ENCODE results near the gene PSAP.

The PSAP gene

DNA sequence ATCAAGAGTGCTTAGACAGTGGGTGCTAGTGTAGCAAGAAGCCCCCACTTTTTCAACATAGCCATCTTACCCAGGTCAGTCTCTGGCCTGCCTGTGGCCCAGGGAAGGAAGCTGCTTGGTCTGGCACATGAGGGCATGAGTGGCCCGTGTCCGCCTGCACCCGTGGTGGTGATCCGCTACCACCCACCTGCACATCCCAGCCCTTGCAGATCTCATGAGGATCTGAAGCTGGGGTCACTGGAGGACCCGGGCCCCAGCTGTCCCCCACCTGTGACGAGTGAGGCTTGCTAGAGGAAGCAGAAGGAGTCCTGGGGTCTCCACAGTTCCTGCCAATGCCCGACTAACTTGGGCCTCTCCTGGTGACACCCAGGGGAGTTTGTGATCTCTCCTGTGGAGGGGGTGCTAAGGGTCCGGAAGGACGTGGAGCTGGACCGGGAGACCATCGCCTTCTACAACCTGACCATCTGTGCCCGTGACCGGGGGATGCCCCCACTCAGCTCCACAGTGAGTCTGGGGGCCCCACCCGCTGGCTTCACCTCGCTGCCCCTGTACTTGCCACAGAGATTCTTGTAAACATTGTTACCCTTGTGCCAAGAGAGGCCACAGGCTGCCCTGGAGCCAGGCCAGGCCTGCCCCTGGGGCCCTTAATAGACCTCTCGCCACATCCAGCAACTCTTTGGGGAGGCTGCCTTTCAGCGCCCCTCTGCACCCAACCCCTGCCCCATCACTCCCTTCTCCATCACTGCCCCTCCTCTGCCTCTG is 67.0 kb downstream of the PSAP start:
- DNase-seq (ENCODE audit: low read depth): no peak

DNA sequence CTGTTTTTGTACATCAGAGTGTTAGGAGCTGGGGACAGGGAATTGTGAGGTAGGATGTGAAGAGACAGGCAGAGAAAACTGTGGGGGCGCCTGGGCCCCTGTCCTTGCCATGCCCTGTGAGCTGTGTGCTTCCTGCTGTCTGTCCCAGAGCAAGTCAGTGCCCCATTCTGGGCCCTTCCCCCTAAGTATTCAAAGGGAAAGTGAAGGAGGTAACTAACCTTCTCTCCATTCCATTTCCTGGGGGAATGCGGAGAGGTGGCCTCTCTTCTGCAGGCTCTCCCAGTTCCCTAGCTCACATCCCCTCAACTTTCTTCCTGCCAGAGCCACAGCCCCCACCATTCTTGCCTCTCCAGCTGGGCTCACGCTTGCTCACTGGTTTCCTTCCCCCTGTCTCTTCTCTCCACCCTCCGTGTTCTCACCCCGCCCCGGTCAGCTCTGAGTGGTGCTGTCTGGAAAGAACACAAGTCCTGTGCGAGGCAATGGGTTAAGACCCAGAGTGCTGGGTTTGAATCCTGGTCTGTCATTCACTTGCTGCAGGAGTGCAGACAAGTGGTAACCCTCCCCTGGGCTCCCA is 68.0 kb downstream of the PSAP start:
- DNase-seq (ENCODE audit: low read depth): no peak

DNA sequence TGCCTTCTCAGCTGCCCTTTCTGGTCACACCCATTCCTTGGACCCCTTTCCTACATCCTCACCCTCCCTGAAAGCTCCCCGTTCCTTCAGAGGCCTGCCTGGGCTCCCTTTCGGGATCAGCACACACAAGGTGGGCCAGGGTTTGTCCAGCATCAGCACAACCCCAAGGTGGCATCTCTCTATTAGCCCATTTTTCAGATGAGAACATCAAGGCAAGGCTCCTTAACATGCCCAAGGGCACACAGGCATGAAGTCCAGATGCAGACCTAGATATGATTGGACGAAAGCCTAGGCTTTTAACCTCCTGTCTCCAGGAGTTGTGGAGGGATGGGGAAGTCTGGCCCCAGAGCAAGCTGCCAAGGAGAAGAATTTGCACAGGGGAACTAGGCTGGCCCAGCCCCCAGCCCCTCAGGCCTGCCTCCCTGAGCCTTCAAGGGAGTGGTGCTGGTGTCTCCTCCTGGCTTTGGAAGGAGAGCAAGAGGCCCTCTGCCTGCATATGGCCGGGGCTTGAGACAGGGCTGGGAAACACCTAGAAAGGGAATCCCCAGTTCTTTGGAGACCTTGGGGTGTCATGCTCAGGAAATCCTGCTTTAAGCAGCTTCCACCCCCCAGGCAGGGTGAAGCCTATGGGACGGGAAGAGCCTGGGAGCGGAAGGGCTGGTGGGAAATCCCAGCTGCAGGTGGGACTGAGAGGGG is 68.7 kb downstream of the PSAP start:
- no peak for DNase-seq (ENCODE audit: low read depth)

DNA sequence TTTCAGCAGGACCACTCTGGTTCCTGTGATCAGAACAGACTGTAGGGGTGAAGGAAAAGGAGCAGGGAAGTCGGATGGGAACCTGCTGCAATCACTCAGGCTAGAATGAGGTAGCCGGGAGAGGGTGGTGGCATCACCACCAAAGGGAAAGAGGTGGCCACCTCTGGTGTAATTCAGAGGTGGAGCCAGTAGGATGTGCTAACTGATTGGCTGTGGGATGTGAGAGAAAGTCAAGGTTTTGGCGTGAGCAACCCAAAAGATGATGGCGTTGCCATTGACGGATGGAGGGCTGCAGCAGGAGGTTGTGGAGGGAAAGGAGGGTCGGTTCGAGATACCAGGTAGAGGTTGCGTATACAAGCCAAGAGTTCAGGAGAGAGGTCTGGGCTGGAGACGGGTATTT is 70.3 kb downstream of the PSAP start:
- no peak for DNase-seq (ENCODE audit: low read depth)

DNA sequence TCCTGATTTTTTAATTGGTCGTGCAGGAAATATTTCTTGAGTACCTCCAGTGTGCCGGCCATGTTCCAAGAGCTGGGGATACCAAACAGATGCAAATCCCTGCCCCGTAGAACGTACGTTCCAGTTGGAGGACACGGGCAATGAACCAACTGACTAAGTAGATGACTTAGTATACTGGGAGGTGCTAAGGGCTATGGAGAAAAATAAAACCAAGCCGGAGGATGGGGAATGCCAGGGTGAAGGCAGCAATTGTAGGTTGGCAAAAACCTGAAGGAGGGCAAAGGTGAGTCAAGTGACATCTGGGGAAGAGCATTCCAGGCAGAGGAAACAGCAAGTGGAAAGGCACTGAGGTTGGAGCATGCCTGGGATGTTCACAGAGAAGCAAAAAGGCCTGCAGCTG is 70.9 kb downstream of the PSAP start:
- DNase-seq (ENCODE audit: low read depth): no peak

DNA sequence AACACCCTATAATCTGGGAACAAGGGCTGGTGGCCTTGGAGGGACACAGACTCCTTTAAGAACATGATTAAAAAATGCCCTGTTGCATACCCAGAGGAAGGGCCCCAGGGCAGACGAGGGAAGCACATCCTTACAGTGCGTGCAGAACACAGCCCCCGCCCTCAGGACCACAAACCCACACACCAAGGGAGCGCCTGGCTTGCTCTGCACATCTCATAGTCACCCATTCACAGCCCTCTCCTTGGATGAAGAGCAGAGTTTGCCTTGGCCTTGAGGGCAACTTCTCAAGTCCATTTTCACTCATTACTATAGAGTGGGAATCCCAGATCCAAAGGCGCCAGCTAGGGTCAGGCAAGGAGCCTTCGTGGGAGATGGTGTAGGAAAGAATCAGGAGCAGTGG is 71.4 kb downstream of the PSAP start:
- DNase-seq (ENCODE audit: low read depth): no peak

DNA sequence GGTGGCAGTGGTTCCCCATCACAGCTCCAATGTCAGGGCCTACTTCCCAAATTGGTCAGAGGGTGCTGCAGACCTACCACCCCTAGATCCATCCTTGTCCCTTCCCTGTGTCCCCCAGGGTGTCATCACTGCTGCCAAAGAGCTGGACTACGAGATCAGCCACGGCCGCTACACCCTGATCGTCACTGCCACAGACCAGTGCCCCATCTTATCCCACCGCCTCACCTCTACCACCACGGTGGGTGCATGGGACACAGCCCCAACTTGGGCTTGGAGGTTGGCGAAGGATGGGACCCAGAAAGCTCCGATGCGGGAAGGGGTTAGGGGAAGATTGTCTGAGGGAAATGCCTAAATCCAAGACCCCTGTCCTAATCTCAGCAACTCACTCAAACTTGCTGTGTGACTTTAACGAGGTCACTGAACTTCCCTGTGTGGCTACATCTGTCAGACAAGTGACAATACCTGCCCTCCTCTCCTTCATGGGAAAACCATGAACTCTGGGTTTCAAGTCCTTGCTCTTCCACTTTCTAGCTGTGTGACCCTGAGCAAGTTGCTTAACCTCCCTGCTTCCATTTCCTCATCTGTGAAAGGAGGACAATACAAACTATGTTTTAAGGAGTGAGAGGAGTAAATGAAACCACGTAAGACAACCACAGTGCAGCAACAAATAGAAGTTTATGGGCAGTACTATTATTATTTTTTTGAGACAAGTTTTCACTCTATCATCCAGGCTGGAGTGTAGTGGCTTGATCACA is 72.8 kb downstream of the PSAP start:
- no peak for DNase-seq (ENCODE audit: low read depth)

DNA sequence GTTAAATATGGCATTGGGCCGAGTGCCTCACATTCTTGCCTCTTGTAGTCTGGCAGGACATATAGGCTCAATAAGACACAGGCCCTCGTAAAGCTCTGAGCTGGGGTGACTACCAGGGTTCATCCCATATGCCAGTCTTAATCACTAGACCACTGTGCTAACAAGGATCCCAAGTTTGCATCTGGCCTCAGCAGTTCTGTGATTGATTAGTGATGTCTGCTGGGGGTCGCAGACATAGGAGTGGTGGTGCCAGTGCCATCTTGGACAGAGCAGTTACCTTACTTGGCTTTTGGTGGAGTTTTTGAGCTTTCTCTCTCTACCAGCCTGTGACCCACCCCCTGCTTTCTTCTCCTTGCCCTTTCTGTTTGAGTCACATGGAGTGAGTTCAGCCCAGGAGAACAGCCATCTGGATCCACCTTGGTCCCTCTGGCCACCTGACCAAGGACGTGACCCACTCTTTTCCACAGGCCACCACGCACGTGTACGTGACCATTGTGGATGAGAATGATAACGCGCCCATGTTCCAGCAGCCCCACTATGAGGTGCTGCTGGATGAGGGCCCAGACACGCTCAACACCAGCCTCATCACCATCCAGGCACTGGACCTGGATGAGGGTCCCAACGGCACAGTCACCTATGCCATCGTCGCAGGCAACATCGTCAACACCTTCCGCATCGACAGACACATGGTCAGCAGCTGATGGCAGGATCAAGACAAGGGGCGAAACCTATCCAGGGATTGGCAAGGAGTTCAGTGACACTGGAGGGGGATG is 73.7 kb downstream of the PSAP start:
- no peak for DNase-seq (ENCODE audit: low read depth)

DNA sequence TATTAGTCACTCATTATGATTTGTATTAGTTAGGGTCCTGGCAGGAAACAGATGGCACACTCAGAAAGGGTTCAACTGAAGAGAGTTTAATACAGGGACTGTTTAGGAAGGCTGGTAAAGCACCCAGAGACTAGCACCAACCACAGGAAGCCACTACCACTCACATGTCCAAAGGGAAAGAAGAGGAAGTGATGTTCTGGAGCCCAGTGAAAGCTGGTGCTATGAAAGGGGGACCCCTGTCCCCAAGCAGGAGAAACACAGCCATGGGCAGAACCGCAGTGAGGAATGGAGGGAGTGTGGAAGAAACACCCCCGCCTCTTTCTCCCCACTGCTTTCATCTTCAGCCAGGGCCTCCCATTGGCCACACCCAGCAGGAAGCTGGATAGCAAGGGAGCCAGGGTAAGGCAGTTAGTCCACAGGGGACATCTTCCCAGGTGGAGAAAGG is 74.5 kb downstream of the PSAP start:
- DNase-seq (ENCODE audit: low read depth): no peak

DNA sequence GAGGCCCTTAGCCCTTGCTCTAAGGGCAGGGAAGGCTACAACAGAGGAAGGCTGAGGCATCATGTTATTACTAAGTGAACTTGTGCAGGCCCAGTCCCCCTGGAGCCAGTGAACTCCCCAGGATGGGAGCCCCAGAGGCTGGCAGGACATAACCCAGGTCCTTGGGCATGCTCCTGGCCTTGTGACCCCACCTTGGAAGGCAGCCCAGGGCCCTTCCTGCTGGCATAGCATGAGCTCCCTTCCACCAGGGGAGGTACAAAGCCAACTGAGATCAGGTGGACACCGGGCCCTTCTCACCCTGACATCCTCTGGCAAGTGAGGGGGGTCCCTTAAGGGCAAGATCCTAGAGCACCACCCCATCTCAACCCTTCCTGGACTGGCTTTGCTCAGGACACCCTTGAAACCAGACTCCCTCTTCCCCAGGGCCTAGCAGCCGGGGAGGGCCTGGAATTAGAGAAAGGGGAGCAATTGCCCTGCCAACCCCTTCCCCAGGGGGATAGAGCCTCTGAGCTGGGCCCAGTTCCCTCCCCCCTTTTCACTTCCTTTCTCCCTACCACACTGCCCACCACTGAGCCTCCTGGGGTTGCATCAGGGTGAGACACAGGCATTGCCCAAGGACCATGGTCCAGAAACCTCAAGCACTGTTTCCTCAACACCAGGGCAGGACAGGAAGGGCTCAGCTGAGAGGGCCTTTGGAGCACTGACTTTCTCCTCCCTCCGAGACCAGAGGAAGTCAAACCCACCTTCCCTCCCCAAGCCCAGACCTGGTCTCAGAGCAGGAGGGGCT is 75.9 kb downstream of the PSAP start:
- DNase-seq (ENCODE audit: low read depth): no peak

DNA sequence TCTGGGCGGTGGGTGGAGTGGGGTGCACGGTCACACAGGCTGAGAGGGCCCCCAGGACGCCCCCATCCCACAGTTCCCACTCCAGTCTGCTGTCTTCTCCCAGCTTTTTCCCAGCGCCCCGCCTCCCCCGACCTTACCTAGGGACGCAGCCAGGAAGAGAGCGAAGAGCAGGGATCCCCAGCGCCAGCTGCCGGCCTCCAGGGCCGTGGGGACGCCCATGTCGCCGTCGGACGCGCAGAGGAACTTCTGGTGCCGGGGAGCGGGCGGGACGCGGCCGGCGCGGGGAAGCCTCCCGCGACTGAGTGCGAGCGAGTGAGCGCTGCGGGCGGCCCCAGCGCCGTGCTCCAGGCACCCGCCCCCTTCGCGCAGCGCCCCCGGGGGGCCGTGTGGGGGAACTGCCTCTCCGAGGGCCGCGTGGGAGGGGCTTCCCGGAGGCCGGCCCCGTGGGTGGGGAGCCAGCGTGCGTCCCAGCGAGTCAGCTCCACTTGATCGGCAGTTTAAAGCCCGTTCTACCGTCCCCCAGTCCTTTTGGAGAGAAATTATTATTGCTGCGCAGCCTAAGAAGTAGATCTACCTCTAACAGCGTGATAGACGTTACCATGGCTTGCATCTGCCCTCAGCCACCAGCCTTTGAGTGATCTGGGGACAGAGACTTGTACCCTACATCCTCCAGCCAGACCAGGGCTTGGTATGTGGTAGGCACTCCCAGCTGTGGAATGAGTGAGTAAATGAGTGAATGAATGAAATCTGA is 77.7 kb downstream of the PSAP start, which contains the start of gene VSIR:
Gene VSIR (minus strand): TSS at position 300 of the 751 bp plus-strand sequence. CDS start 81 bp downstream, at position 219.
- DNase-seq (ENCODE audit: low read depth): peak; percentile 84

DNA sequence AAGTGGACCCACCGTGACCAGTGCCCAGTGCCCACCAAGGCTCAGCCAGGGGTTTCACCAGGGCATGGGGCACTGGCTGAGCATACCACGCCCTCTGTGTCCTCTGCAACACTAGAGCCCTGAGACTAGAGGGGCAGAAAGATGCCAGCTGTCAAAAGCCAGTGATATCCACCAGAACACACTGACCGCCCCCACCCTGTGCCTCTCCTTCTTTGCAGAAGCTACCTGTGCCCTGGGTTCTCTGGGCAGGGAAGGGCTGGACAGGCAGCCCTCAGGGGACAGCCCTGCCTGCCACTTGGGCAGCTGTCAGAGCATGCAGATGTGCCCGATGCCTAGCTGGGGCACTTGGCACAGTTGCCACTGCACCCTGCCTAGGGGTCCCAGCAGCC is 78.2 kb downstream of the PSAP start:
- DNase-seq (ENCODE audit: low read depth): no peak

DNA sequence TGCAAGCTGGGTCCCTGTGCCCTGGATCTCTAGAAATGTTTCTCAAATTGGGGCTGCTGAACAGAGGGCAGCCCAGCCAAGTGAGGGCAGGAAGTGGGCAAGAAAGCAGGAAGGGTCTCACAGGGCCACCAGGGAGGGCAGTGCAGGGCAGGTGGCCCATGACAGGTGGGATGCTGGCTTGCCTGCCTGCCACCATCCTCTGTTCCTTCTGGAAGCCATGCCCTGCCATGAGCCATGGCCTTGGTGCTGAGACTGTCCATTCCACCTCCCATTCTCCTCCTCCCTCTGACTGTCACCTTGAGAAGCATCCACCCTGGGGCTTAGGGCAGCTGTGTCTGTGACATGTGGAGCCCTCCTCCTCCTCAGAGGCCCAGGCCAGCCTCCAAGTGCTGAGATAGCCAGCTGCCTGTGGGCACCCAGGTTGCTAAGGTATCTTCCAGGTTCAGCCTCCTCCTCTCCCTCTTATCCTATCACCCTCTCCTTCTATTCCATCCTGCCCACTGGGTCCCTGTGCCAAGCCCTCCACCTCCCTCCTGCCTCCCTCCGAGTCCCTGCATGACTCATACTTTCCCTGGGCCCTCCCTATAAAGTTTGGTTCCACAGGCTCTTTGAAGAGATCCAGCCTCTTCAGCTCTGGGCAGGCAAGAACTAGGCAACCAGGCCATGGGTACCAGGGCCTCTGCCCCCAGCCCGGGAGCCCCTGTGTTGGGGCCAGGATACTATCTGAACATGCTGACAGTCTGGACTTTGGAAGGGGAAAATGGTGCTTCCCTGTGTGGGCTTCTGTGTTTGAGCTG is 79.0 kb downstream of the PSAP start:
- peak; percentile 82 for DNase-seq (ENCODE audit: low read depth)

DNA sequence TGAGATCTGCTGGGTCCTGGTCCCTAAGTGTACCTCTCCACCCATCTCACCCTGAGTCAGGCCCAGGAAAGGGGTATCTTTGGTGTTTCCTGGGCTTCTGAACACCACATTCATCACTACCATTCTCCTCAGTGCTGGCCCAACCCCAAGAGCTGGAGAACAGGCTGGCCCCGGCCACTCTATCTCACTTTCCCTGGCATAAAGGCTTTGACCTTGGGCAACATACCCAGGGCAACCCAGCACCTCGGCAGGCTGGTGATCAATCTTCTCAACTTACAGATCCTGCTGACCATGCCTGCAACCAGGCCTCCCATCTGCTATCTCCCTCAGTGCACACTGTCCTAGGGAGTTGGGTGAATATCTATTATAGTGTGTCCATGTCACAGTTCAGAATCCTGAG is 79.8 kb downstream of the PSAP start:
- DNase-seq (ENCODE audit: low read depth): no peak

DNA sequence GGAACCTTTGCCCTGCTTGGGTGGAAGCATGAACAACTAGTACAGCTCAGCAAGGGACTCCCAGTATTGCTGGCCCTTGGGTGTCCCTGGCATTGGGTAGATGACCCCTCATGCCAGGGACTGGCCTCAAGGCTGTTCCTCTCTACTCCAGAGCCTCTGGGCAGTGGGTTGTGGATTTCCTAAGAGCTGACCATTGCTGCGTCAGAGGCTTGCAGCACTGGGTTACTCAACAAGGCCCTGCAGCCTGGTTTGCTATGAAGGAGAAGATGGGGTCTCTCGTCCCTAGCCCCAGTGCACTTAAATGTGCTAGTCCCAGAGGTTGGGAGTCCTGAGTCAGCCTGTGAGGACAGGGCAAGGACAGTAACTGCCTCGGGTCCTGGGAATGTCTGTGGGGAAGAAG is 80.3 kb downstream of the PSAP start:
- peak; percentile 84 for DNase-seq (ENCODE audit: low read depth)

DNA sequence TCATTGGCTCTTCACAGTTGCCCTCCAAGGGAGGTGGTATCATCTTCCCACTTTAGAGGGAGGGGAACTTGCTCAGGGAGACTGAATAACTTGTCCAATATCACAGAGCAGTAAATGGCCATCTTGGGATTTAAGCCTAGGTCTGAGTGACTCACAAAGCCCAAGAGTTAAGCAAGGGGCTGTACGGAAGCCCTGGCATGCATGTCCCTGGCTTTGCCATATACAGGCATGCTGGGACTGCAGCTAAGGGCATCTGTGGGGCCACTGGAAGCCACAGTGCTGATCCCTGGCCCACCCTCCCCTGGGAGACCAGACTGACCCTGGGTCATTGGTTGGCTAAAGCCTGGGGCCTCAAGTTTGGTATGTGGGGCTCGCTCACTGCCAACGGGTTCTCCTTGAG is 80.8 kb downstream of the PSAP start:
- DNase-seq (ENCODE audit: low read depth): peak; percentile 90

DNA sequence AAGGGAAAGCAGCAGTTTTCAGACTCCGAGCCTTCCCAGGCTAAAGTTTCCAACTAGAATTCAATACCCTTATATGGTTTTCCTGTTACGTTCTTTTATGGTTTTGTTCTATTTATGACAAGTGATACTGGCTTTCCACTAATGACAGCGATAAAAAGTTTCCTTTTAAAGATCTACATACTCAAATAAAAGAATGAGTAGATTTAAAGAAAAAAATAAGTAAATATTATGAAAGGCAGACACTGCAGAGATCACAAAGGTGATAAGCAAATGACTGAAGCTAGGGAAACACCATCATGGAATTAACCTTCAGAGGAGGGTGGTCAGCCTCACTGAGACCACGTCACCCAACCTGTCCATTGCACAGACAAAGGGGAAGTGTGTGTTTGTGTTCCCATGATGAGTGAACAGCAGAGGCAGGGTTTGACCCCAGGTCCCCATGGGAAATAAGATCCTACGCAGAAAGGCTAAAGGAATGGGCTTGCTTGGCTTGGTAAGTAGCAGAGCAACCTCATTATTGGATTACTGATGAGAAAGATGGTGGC is 81.7 kb downstream of the PSAP start:
- peak; percentile 77 for DNase-seq (ENCODE audit: low read depth)

DNA sequence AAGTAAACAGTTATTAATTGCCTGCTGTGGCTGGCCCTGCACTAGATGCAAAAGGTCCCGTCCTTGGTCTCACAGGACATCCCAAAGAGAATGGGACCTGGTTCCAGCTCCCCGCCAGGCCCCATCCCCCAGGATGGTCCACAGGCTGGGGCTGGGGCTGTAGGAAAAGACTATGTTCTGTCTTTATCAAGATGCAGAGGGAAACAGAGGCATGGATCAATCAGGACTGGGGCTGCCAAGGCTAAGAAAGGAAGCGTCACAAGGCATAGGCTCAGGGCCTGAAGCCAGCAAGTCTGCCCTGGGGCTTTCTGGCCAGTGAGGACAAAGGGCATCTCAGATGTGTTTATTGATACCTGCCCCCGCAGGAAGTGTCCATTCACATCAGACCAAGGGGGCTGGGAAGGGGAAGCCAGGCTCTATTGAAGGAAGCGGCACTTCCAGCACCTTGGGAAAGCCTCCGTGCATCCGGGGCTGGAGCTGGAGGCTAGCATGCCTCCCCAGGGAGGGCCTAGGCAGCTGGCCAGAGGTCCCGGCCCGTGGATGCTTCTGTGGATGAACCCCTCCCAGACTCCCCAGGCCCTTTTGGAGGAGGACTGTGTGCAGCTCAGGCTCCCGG is 83.5 kb downstream of the PSAP start:
- DNase-seq (ENCODE audit: low read depth): peak; percentile 79
